Psoas muscle (tissue), 8 donors: ENCODE results near the gene TTLL9. TPM values are rescaled to one million over a fixed set of nuclear protein-coding genes. Genes with fewer than 3 reads are reported as not detected.

ENCODE experiments used
- ATAC-seq, 4 donors: fragments of 200-7000 bp; cut with Tn5 transposase; one replicate each; pipeline ENCODE4 v1.9.1; 2020; ENCODE audit warnings: moderate library complexity in 3 of 4, mild to moderate bottlenecking in 2 of 4
- DNase-seq, 2 donors: peaks; one replicate each; pipeline ENCODE4 v3.0.0-alpha.2; 2020
- H3K27ac ChIP-seq: fragments of 200-600 bp; one replicate; pipeline ENCODE4 v1.8.0; 2022
- H3K27me3 ChIP-seq, 3 donors: fragments of 200-600 bp in 1 of 3; one replicate each; pipeline versions ENCODE4 v1.6.1 to v1.8.0; 2013 to 2022; ENCODE audit warnings: low read length in 2 of 3, mild to moderate bottlenecking in 2 of 3, moderate library complexity in 1 of 3; ENCODE audit not compliant: insufficient read depth in 3 of 3
- H3K36me3 ChIP-seq, 2 donors: fragments of 200-600 bp in 1 of 2; one replicate each; pipeline versions ENCODE4 v1.6.1 to v1.8.0; 2013 to 2022; ENCODE audit warnings: low read depth in 1 of 2, mild to moderate bottlenecking in 1 of 2, moderate library complexity in 1 of 2; ENCODE audit not compliant: insufficient read depth in 1 of 2
- H3K4me1 ChIP-seq: fragments of 200-600 bp; one replicate; pipeline ENCODE4 v1.8.0; 2022
- H3K4me3 ChIP-seq: fragments of 200-600 bp; one replicate; pipeline ENCODE4 v1.8.0; 2022; ENCODE audit warnings: mild to moderate bottlenecking
- H3K9me3 ChIP-seq: fragments of 200-600 bp; one replicate; pipeline ENCODE4 v1.8.0; 2022
- CTCF ChIP-seq: fragments of 200-600 bp; IDR thresholded peaks from one replicate; pipeline ENCODE4 v1.8.0; 2022; ENCODE audit warnings: antibody characterized with exemption
- WGBS, 3 donors: extraction: QIAGEN DNeasy Blood & Tissue Kit; methylation state at CpG; one replicate each; pipeline versions ENCODE4 v1.1.6 to v1.1.7; 2013; 5-methylcytosine and 5-hydroxymethylcytosine counted together
- intact Hi-C, 2 donors: fragments of 100-400 bp; cut with DNase I; formaldehyde crosslinking; loops; one replicate each; pipeline versions ENCODE4 v1.11.0 to v1.14.2; 2022
- polyA plus RNA-seq, 3 donors: library from polyadenylated mRNA; stranded (reverse); fragments of 200-250 nt; gene quantifications; one replicate each; pipeline ENCODE4 v1.2.3, GENCODE V29; 2013
- total RNA-seq, 4 donors: library from RNA; stranded (reverse); fragmentation: NEBNext Ultra II Directional in 2 of 4; extraction: Animal tissue kit (Norgen Biotek cat#: 25700) in 2 of 4; gene quantifications; one replicate each; pipeline versions ENCODE4 v1.2.1 to v1.2.4, GENCODE V29; 2021 to 2023
- donor health status: healthy with polysubstance abuse.
- donor health status: DM: no; HTN: no; CAD: no; lungs with moderate emphysema.
- donor health status: Bipolar disorder and iron deficiency.
- donor health status: healthy.
- donor health status: DM: yes; HTN: yes; CAD: no.
- donor health status: DM: no; HTN: no; CAD: no.
- donor health status: DM: no; HTN: no; CAD: no.
- donor health status: DM: yes; HTN: yes; CAD: no.

Gene TTLL9
- total and polyA plus RNA-seq, 7 donors: 0.01 TPM; not detected in 6

- no peaks in the 10 kb centered on the region for H3K9me3 ChIP-seq
- peak overlapping the region; percentile 53 for H3K27ac ChIP-seq
- ATAC-seq (peak; percentile 38 to 63 (median 46)), DNase-seq (peak; percentile 75 to 85)
- peaks cover 0 to 71% of the 10 kb centered on the region in 2 donors for H3K36me3 ChIP-seq
- peaks cover 31% of the 10 kb centered on the region for H3K4me1 ChIP-seq
- peak; percentile 74 for TF ChIP-seq CTCF
- intact Hi-C loops: no loop called here
- H3K27me3 ChIP-seq: no peaks in the 10 kb centered on the region
- WGBS, 3 donors: 56 to 62% (median 56%) methylated on average over 14 of the region's 14 CpGs
- H3K4me3 ChIP-seq: no peak overlapping the region
Observed at GRCh38 chr20:31833130-31833930, 37.1 kb upstream of the TTLL9 start.

GRCh38 chr20:31833931-31834521 lies 36.4 kb upstream of the TTLL9 start:
- Histone ChIP-seq H3K9me3 (no peaks in the 10 kb centered on the region), H3K27ac (peak overlapping the region; percentile 53), H3K36me3 (peaks cover 0 to 64% of the 10 kb centered on the region in 2 donors), H3K4me3 (no peak overlapping the region), H3K4me1 (peaks cover 31% of the 10 kb centered on the region), H3K27me3 (no peaks in the 10 kb centered on the region)
- intact Hi-C loops: no loop called here
- DNase-seq (no peak), ATAC-seq (no peak)
- TF ChIP-seq CTCF: no peak
- 69 to 74% (median 71%) methylated on average over 17 to 20 of the region's 20 CpGs for WGBS, 3 donors

GRCh38 chr20:31835554-31835953 lies 34.9 kb upstream of the TTLL9 start:
- Histone ChIP-seq H3K27ac (peak overlapping the region; percentile 67), H3K4me1 (peaks cover 31% of the 10 kb centered on the region)

More at GRCh38 chr20:31835554-31835953, 34.9 kb upstream of the TTLL9 start:
- Histone ChIP-seq H3K27me3 (no peaks in the 10 kb centered on the region), H3K9me3 (no peaks in the 10 kb centered on the region), H3K36me3 (peaks cover 0 to 49% of the 10 kb centered on the region in 2 donors), H3K4me3 (no peak overlapping the region)
- 32 to 58% (median 44%) methylated on average over 9 of the region's 9 CpGs for WGBS, 3 donors
- peak in 2 of 4 donors; percentile 0 to 1 for ATAC-seq
- intact Hi-C loops: loop anchor here in 1 of 2 donors (5.0 kb wide), 1 partner anchor 108 kb away; no protein-coding TSS in a partner anchor
- no peak for DNase-seq
- TF ChIP-seq CTCF: no peak
